HG03342 (cell line): ENCODE measurements around the gene SYCE3.

Source experiments
- ATAC-seq: cut with Tn5 transposase; IDR thresholded peaks from one replicate; pipeline ENCODE4 v1.9.1; 2021; ENCODE audit warnings: mild to moderate bottlenecking, moderate library complexity; ENCODE audit not compliant: unreplicated experiment

Gene SYCE3

GRCh38 chr22:50576806-50577696, 14.3 kb upstream of the SYCE3 start:
- no peak for ATAC-seq

DNA sequence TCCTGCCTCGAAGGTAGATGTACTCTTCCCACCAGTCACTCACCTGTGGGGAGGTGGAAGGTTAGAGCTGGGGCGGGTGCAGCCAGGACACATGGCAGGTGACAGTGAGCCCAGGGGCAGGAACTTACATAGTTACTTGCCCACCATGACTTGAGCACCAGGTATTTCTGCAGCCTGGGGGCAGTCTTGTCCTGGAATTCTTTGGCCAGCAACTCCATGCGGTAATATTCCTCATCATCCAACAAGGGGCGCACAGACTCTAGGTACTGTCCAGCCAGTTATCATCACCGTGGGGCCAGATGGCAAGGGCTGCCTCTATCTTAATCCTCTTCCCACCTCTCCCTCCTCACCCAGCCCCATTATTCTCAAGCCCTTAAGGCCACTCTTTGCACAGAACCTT, 13.4 kb upstream of the SYCE3 start:
- no peak for ATAC-seq

GRCh38 chr22:50575426-50575941, 12.8 kb upstream of the SYCE3 start:
- ATAC-seq, result no peak

- ATAC-seq, result no peak
These were observed 11.7 kb upstream of the SYCE3 start for GRCh38 chr22:50574383-50574755.

- no peak for ATAC-seq
These were observed 11.0 kb upstream of the SYCE3 start for GRCh38 chr22:50573491-50574382.

GRCh38 chr22:50572965-50573364, 10.2 kb upstream of the SYCE3 start:
- ATAC-seq, result no peak

DNA sequence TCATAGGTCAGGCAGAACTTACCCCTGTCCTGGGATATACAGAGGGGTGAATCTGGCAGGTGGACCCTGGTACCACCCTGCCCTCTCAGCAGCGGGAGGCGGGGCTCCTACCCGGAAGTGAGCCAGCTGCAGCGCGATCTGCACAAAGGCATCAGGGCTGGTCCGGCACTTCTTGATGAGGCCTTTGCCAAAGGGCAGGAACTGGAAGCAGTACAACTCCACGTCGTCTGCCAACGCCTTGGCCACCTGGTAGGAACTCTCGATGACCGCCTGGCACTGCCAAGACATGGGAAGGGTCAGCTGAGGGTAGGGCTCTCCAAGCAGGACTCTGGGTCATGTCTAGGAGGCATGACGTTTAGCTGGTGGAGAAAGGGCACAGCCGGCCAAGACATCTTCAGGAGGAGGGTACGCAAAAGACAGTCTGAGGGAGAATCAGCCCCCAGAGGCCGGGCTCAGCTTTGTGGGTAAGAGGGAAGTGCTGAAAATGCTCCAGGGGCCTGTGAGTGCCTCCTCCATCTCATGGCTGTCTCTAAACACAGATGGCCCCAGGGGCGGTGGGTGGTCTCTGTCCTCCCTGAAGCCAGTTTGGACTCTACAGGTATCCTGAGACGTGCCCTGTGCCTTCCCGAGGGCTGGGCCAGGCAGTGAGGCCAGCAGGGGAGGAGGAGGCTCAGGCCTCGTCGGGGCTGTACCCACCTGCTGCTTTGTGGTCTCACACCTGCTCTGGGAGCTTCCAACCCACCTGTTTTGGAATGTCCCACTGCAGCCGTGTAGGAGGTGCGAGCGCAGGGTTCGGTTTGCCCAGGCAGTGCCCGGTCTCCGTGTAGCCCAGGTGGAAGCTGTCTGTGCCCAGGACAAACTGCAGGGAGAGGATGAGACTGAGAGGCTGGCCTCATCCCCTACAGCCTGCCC, 8.8 kb upstream of the SYCE3 start:
- ATAC-seq, result no peak

GRCh38 chr22:50570861-50571260, 8.1 kb upstream of the SYCE3 start:
- no peak for ATAC-seq

DNA sequence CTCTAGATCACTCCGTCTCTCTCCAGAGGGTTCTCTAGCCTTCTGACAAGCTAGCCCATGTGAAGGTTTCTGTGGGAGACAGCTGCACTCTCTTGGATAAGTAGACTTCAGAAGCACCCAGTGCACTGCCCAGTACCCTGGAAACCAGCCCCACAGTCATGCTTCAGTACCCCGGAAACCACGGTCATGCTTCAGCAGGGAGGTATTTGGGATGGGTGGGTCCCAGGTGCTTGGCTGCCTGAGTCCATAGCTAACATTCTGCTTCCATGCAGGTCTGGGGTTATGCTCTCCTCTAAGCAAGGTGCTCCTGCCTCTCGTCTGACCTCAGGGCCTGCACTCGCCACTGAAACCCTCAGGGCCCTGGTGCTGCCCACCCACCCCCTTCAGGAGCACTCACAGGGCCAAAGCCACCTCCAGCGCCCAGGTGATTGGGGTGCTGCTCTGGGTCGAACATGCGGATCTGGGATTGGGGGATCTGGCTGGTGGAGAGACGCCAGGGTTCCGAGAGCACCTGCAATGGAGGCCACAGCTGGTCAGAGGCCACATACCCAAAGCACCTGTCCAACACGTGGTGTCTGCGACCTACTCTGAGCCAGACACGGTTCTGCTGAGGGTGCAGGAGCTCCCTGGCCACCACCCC, 7.3 kb upstream of the SYCE3 start:
- no peak for ATAC-seq

DNA sequence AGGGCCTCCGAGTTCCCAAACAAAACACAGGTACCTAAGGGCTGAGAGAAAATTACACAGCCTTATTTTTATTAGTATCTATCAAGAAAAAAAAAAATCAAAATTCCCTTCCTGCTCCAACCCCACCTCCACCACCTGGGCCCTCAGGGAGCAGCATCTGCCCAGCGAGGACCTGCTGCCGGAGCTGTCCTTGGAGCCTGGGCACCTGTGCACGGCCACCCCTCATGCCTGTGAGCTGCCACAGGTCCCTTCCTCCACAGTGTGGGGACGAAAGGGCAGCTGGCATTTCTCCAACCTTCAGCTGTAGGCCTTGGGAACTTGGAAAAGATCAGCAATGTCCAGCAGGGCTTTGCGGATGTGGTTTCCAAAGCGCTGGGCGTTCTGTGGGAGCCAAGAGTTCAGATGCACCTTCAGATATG, 6.3 kb upstream of the SYCE3 start:
- no peak for ATAC-seq

DNA sequence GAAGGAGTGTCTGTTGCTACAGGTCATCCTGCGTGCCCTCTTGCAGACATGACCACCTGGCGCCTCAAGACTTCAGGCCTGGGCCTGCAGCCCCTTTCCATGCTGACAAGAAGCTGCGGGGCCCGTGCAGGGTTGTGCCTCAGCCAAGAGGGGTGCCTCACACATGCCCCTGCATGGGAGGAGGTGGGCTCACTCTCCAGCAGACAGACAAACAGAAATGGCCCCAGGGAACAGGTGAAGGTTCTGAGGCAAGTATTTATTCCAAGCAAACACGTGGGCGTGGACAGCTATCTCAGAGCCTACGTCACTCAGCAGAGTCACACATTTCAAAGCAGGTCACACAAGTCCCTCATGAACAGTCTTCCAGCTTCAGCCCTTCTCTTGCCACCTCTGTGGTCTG, 5.9 kb upstream of the SYCE3 start:
- ATAC-seq, result no peak

GRCh38 chr22:50567721-50568252, 5.1 kb upstream of the SYCE3 start:
- no peak for ATAC-seq

DNA sequence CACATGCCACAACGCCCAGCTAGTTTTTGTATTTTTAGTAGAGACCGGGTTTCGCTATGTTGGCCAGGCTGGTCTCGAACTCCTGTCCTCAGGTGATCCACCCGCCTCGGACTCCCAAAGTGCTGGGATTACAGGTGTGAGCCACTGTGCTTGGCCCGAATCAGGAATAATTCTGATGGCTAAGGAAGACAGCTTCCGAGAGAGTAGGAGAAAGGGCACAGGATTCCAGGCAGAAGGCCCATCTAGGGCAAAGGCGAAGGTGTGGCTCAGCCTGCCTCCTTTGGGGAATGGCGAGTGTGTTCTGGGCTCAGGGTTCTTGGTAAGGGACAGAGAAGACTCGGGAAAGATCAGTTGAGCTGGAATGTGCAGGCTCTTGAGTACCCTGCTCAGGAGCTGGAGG, 1.6 kb upstream of the SYCE3 start:
- ATAC-seq, result no peak

DNA sequence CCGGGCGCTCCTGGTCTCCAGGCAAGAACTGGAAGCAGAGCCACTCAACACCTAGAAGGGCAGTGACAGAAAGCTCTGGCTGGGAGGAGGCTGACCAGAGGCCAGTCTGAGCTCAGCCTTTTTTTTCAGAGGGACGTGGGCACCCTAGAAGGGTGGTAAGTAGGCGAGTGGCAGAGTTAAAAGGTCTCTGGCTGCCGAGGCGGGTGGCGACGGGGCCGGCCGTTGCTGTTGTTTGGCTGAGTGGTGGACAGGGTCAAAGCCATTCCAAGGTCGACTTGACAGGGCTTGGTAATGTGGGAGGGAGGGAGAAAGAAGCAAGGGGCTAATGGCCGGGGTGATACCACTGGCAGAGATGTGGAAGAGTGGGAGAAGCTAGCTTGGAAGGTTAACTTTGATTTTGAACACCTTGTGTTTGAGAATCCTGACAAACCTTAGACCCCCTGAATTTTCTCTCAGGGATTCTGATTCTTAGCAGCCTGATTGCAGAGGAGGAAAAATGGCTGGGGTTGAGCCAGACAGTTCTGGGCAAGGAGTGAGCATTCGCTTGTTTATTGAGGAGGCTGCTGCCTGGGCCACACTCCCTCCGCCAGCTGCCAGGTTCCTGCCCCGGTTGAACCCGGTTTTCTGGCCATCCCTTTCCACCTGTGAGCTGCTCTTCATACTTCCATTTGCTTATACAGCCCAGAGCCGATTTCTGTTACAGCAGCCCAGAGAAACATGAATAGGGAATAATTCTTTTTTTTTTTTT, 868 bp upstream of the SYCE3 start:
- ATAC-seq, result peak; percentile 17

- no peak for ATAC-seq
These were observed 1.0 kb downstream of the SYCE3 start for GRCh38 chr22:50561401-50562358.

GRCh38 chr22:50560034-50560433, 2.7 kb downstream of the SYCE3 start:
- ATAC-seq, result no peak

- no peak for ATAC-seq
These were observed 6.0 kb downstream of the SYCE3 start for GRCh38 chr22:50556703-50557102.

GRCh38 chr22:50553310-50553709, 9.4 kb downstream of the SYCE3 start:
- ATAC-seq, result no peak
